ENCODE data around the gene ZBED4.
A peak's percentile ranks its signal among the peaks of the same experiment; 100 is the strongest.

ZBED4 gene

DNA sequence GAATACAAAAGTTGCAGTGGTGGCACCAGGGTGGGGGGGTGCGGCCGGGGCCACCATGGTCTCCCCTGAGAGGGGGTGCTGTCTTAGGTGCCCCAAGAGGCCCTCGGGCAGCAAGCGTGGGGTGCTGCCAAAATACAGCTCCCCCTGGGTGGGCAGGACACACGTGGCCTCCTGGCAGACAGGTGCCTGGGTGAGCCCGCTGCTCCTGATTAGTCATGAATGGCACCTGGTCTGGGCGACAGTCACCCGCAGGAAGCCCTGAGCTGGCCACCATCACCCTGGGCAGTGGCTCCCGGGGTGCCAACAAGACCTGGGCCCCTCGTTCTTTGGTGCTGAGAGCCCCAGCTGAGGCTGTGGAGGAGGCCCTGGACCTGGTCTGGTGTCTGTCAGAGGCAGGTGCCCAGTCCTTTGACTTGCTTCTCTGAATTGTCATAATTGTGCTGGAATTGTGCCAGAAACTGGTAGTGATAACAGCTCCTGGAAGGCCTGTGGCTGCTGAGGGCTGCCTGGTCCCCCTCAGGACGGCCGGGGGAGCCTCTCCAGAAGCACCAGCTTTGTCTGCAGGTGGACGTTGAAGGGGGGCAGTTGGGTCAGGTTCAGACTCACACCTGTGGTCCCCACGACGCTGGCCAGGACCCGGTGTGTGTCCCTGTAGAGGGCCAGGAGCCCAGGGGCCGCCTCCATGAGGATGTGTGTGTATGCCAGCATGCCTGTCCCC is 49.8 kb downstream of the ZBED4 start:
- DNase-seq, result no peak

DNA sequence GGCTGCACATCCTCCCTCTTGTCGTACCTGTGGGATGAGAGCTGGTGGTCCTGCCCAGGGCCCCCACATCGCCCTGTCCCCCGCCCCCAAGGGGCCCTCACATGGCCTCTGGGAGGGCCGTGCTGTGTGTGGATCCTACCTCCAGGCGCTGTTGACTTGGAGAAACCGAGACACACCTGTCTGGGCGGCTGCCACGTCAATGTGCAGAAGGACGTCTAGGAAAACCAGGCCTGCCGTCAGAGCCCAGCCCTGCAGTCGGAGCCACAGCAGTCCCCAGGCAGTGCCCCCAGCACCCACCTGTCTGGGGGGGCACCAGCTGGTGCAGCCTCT is 50.4 kb downstream of the ZBED4 start:
- DNase-seq, result no peak

DNA sequence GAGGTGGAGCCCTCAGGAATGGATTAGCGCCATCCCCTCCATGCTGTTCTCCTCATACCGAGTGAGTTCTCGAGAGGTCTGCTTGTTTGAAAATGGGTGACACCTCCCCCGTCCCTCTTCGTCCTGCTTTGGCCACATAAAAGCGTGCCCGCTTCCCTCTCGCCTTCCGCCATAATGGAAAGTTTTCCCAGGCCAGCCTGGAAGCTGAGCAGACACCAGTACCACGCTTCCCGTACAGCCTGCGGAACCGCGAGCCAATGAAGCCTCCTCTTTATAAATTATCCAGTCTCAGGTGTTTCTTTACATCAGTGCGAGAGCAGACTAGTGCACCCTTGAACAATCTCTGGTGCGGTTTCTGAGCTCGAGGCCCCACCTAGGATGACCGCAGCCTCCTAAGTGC is 51.8 kb downstream of the ZBED4 start:
- no peak for DNase-seq

DNA sequence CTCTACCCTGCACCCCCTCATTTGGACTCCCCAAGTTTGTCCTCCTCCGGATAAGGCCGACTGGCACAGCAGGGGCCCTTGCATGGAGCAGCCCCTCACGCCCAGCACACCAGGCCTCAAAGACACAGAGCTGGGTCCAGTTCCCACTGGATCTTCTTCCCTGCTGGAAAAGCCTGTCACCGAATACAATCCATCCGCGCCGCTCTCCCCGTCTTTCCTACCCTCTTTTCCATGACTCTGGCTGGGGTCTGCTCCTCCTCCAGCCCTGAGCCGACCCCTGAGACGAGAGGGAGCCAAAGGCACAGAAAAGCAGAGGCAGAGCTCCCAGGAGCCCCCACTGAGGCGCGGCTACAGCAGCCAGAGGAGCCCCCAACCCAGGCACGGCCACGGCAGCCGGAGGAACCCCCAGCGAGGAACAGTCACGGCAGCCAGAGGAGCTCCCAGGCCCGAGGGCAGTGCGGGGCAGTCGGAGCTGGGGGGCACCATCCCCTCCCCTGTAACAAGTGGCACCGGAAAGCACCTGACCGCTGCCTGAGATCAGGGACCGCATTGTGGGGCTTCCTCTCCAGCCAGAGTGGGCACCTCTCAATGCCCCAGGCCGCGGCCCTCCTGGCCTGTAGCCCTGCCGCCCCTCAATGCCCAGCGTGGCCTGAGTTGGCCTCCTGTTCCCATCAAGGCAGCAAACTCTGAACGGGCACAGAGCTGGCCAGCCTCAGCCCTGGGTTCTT is 52.6 kb downstream of the ZBED4 start:
- no peak for DNase-seq

DNA sequence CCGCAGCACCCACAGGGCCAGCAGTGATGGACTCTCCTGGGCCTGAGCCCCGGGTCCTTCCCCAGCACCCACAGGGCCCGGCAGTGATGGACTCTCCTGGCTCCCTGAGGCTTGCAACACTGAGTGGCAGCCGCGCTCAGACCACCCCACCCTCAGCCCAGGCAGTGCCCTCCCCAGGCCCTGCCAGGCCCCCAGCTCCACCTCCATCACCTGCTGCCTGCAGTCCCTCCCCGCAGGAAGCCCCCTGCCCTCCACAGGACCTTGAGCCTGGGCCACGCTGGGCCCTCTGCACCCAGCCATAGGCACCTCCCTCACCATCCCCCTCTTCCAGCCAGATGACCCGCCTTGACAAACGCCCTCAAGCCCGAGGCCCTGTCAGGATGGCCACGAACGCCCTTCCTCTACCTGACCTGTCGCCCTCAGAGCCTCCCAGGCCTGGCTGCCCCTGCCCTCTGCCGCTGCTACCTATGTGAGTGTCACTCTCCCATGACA is 53.2 kb downstream of the ZBED4 start:
- DNase-seq, result no peak

DNA sequence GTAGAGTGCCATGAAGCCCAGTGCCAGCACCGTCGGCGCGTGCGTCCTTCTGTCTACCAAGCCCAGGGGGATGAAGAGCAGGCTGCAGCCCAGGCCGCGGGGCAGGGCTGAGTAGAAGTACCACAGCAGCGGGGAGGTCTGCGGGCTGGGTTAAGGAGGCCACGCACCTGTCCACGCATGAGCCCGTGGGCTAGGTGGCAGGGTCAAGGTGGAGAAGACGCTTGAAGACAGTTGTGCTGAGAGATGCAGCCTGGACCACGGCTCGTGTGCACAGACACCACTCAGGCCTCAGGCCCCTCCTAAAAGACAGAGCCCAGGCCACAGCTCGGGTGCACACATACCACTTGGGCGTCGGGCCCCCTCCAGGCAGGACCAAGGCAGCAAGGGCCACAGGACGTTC is 54.2 kb downstream of the ZBED4 start:
- no peak for DNase-seq

DNA sequence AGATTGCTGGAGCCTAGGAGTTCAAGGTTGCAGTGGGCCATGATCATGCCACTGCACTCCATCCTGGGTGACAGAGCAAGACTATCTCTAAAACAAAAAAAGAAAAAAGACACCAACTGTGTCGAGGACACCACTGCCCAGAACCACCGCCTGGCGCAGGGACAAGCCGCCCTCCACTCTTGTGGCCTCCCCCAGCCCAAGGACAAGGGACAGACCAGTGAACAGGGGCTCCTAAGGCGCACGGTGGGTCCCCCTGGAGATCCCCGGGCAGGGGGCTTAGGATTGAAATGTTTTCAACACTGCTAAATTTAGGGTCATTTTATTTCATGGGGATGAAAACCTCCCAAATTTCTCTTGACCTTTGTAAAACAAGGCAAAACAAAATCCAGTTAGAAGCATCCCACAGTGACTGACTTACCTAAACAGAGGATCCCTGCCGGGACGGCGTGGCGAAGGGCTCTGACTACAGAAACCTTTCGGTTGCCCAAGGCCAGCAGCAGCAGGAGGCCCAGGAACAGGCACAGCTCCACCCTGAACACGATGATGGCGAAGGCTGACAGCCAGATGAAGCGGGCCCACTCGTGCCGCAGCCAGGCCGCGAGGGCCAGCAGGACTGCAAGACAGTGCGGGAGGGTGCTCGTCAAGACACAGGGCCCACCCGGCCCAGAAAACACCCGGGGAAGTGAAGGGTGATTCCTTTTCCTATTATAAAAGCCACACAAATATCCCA is 56.0 kb downstream of the ZBED4 start:
- DNase-seq, result no peak

DNA sequence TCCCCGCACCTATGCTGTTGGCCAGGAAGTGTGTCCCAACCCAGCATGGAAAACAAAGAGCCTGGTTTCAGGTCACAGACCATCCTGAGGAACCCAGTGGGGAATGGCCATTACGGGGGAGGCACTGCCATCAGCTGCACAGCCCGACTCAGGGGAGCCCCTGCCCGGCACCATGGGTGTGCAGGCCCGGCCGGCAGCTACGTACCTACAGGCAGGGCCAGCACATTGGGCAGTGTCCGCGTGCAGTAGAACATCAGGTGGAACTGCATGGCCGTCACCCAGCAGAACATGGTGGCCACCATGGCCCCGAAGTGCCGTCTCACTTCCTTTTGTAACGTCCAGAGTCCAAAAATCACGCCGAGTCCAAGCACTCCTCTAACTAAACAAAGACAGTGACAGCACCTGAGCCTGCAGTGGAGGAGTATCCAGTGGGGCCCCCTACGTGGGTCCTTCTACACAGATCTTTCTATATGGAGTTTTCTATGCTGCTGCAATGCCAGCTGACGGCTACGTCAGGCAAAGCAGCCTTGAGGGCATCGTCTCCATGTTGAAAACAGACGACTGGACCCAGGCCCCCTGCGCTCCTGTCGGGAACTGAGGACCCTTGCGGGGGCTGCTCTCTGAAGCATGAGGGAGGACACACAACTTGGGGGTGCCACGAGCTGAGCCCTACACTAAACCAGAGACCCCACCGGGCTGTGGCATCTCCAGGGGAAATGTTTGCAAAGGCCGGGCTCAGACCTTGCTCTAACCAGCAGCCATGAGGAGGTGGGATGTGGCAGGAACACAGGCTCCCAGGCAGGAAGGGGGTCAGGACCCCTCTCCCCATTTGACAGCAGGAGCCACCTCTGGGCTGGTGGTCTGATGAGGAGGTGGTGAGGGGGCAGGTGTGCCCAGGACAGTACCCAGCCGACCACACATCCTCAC is 56.8 kb downstream of the ZBED4 start:
- no peak for DNase-seq

DNA sequence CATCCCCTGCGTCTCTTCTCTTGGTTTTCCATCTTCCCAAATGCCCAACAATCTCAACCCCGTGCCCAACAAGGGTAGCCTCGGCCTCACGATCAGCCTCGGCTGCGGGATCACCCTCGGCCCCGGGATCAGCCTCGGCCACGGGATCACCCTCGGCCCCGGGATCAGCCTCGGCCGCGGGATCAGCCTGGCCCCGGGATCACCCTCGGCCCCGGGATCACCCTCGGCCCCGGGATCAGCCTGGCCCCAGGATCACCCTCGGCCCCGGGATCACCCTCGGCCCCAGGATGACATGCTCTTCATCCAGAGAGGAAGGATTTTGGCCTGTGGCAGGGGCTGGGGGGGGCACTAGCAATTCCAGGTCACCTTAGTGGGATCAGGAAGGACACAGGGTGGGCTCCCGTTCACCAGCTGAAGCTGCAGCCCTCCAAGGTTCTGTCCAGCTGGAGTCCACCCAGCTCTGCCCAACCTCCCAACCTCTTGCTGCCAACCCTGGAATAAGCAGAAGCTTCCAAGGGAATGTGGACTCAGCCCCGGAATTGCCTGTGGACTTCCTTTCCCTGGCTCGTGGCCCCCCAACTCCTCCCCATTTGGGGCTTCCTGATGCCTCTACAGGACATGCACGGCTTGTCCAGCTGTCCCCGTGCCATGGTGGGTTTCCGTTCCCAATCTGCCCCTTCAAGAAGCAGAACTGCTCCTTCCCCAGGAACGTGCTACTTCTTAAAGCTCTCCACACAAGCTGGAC is 58.4 kb downstream of the ZBED4 start:
- DNase-seq, result no peak

DNA sequence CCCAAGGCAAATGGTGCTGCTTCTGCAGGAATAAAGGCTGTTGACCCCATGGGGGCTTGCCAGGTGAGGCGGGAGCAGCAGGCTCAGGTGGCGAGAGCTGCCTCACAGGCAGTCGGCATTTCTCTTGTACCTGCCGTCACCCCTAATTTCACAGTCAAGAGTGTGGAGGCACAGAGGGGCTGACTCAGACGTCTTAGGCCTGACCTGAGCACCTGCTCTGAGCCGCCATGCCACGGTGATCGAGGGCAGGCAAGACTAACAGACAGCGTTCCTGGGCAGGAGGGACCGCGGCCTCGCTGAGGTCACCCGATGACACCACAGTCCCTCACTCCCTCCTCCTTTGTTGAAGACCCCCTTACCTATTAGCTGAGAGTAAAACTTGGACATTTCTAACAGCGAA is 59.4 kb downstream of the ZBED4 start:
- DNase-seq, result no peak

DNA sequence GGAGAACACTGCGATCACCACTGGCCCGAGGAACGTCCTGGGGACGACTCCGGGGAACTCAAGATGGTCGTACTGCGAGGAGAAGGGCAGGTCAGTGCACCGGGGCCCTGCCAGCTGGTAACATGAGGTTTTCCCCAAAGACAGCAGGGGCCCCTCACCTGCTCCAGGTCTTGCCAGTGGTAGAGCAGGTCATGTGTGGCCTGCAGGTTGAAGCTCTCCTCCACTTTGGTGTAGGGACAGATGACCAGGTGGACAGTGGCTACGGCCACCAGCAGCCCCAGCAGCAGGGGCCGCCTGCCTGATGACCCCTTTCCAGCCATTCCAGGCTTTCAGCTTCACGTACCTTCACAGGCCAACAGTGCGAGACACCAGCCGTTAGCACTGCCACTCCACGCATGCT is 59.8 kb downstream of the ZBED4 start:
- no peak for DNase-seq

DNA sequence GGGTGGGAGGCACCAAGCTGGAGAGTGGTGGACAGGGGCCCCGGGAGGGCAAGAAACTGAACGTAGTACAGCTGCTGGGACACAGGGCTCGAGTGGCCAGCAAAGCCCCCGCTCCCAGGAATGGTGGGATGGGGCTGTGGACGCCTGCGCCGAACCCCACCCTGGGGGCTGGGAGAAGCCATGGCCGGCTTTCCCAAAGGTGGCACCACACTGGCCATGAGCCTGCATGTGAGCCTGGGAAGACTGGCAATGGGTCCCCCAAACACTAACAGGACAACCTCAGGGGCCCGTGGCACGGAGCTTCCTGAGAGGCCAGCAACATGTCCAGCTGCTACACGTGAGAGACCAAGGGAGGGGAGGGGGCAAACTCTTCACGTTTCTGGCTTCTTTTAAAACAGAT is 60.6 kb downstream of the ZBED4 start:
- DNase-seq, result no peak

DNA sequence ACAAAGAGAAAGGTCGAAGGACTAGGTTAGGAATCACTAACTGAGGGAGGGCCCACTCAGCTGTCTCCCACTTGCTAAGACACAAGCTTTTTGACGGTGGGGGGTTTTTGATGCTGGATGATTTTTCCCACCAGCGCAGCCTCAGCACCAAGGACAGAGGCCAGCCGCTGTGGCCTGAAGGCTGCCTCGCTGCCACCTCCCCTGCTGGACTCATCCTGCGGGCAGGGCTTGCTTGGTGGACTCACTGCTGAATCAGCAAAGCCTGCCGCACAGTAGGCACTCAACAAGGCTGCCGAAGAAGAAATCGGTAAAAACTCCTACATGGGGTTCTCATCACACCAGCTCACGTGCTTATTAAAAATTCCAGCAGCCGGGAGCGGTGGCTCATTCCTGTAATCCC is 62.0 kb downstream of the ZBED4 start:
- no peak for DNase-seq

DNA sequence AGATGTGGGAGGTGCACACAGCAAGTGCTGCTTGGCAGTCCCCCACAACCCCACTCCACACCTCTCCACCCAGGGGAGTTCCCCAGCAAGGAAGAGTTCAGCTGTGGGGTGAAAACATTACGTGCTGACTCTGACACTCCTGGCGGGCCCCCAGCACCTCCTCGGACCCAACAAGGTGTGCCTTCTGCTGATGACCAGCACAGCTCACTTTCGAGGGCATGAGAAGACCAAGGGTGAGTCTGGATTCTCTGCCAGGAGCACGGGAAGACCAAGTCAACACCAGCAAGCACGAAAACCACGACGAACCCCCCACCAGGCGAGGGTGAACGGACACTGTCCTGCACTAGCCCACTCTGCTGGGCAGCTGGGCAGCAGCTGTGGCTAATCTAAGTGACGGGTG is 63.2 kb downstream of the ZBED4 start:
- DNase-seq, result no peak

DNA sequence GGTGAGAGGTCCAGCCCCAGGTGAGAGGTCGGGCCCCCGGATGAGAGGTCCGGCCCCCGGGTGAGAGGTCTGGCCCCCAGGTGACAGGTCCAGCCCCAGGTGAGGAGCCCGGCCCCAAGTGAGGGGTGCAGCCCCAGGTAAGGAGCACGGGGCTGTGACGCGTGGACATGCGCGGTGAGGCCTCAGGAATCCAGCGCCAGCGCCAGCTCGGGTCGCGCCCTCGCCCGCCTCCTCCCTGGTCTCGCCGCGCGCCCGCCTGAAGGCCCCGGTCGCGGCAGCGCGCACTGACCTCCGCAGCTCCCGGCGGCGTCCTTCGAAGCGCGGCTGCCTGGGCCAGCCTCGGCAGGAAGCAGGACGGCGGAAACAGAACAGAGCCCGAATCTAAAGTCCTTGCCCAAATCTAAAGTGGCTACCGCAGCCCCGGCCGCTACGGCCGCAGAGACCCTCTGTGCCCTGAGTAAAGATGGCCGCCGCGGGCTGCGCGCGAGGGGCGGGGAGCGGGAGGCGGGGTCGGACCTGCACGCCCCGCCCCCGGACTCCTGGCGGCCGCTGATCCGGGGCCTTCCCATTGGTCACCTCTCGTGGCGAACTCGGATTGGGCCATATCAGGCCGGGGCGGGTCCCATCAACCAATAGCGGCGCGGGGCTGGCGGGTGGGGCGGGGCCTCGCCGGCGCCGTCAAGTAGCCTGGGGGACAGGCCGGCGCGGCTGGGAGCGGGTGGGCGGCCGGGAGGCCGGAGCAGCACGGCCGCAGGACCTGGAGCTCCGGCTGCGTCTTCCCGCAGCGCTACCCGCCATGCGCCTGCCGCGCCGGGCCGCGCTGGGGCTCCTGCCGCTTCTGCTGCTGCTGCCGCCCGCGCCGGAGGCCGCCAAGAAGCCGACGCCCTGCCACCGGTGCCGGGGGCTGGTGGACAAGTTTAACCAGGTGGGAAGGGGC is 64.6 kb downstream of the ZBED4 start, which contains the start of the genes ALG12 and CRELD2:
Gene ALG12, minus strand, starts transcription at position 465 of the 937 bp plus-strand sequence. CDS start 4,673 bp downstream, outside the sequence.
Gene CRELD2, plus strand, starts transcription at position 661 of the 937 bp plus-strand sequence. Its CDS starts 136 bp downstream, at position 797.
- DNase-seq, result peak; percentile 94 to 97

DNA sequence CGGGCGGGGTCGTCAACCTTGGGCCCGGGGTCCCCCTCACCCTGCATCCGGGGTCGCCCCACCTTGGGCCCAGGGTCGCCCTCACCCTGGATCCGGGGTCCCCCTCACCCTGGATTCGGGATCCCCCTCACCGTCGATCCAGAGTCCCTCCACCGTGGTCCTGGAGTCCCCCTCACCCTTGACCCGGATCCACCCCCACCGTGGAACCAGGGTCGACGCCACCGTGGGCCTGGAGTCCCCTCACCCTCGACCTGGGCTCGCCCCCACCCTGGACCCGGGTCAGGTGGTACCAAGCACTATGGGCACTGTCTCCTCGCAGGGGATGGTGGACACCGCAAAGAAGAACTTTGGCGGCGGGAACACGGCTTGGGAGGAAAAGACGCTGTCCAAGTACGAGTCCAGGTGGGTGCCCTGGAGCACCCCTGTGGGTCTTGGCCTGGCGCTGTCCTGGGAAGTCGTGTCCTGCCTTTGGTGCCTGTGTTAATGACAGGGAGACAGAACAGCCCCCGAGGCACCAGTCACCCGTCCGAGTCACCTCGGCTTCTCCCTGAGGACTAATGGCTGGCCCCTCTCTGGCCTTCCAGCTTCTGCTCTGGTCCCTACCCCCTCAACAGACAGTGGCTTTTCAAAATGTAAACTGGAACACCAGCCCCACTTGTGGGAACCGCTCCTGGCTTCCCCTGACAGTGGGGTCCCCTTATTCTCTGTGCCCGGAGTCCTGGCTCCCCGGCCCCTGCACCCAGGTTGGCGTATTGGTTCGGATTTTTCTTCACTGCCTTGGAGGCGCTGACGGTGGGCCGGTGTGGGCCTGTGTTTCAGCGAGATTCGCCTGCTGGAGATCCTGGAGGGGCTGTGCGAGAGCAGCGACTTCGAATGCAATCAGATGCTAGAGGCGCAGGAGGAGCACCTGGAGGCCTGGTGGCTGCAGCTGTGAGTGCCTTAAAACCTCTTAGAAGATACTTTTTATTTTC is 65.6 kb downstream of the ZBED4 start:
- no peak for DNase-seq

DNA sequence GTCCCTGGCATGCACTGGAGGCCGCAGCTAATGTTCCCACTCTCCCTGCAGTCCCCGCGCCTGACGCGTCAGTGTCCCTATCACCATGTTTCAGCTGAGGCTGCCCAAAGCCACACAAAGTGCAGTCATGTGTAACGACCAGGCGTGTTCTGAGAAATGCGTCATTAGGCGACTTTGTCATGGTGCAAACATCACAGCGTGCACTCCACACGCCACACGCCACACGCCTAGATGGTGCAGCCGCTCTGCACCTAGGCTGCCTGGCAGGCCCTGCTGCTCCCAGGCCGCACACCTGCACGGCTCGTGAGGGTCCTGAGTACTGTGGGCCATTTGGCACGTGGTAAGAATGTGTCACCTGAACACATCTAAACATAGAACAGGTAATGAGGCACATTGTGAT is 67.2 kb downstream of the ZBED4 start:
- DNase-seq, result no peak

DNA sequence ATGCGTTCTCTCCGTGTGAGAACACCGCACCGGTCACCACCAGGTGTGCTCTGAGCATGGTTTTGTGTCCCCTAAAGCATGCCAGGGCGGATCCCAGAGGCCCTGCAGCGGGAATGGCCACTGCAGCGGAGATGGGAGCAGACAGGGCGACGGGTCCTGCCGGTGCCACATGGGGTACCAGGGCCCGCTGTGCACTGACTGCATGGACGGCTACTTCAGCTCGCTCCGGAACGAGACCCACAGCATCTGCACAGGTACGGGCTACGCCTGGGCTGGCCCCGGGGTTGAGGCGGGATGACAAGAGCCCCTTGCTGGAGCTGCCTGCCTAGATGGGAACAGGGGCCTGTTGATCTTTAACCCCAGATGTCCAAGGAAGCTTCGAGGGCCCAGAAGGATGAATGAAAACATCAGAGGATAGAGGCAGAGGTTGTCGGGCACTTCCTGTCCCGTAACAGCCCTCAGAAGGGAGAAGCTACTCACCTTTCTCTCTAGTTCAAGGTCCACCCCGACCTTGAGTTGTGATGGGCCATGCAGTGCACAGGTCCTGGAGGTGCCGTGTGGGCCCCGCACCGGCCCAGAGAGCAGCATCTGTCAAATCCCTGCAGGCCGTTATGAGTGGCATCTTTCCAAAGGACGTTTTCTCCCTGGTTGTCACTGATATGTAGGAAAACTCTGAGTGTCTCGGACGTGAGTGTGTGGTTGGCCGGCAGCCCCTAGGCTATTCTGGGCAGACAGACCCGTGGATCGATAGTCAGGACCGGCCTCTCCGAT is 68.0 kb downstream of the ZBED4 start:
- DNase-seq, result no peak

DNA sequence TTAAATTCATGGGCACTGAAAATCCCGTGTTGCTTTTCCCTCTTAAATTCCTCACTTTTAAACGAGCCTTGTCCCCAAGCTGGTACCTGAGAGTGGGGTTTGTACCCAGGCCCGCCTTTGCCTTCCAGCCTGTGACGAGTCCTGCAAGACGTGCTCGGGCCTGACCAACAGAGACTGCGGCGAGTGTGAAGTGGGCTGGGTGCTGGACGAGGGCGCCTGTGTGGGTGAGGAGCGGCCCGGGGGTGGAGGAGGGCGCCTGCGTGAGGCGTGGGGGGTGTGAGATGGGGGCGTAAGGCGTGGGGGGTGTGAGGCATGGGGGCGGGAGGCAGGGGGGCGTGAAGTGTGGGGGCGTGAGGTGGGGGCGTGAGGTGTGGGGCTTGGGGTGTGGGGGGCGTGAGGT is 68.8 kb downstream of the ZBED4 start:
- no peak for DNase-seq
